B cell (primary cell): ENCODE data around the gene P2RX6.

Source experiments
- EZH2 ChIP-seq: IDR thresholded peaks from 2 replicates; pipeline ENCODE4 v1.6.1; 2012; ENCODE audit warnings: borderline replicate concordance, low read depth, mild to moderate bottlenecking, moderate library complexity, low read length; ENCODE audit not compliant: insufficient read depth, poor library complexity, severe bottlenecking
- TF ChIP-seq, protein P1 (sequence below): fragments of 200-600 bp; IDR thresholded peaks from one replicate; pipeline ENCODE4 v1.8.0; 2022; ENCODE audit warnings: antibody characterized with exemption, mild to moderate bottlenecking

DNA sequence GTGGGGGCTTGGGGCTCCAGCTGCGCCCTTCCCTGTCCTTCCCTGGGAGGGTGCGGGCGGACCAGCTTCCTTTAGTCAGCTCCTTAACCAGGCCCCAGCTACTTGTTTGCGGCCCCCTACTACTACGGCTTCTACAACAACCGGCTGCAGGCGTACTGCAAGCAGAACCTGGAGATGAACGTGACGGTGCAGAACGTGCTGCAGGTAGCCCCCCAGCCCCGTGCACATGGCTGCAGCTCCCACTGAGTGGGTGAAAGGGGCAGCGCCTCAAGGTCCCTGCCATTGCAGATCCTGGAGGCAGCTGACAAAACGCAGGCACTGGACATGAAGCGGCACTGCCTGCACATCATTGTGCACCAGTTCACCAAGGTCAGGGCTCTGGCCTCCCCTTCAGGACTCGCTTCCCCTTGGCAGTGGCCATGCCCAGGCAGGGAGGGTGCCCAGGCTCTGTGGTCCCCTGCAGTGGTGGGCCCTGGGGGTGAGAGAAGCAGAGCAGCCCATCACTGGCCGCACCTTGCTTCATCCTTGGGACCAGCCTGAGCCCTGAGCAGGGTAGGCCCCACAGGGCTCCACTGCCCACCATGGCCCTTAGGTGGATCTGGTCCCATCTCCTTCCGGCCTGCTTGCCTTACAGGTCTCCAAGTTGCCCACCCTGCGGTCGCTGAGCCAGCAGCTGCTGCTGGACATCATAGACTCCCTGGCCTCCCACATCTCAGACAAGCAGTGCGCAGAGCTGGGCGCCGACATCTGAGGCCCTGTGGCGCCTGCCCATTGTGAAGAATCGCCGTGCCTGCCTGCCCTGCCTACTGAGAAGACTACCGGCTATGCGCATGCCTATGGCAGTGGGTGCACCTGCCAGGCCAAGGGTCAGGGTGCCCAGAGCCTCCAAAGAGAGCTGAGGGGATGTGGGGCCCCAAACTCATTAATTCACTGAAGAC is 18.1 kb upstream of the P2RX6 start:
- TF ChIP-seq, protein P1, sequence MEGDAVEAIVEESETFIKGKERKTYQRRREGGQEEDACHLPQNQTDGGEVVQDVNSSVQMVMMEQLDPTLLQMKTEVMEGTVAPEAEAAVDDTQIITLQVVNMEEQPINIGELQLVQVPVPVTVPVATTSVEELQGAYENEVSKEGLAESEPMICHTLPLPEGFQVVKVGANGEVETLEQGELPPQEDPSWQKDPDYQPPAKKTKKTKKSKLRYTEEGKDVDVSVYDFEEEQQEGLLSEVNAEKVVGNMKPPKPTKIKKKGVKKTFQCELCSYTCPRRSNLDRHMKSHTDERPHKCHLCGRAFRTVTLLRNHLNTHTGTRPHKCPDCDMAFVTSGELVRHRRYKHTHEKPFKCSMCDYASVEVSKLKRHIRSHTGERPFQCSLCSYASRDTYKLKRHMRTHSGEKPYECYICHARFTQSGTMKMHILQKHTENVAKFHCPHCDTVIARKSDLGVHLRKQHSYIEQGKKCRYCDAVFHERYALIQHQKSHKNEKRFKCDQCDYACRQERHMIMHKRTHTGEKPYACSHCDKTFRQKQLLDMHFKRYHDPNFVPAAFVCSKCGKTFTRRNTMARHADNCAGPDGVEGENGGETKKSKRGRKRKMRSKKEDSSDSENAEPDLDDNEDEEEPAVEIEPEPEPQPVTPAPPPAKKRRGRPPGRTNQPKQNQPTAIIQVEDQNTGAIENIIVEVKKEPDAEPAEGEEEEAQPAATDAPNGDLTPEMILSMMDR: no peak
- no peak for TF ChIP-seq EZH2
